ENCODE results near the gene NDUFV1.

GRCh38 chr11:67638535-67639437, 32.0 kb downstream of the NDUFV1 start:
- TF ChIP-seq CTCF (IDR thresholded peaks at IDR 0.05): no peak
- no peak for TF ChIP-seq EZH2 (IDR thresholded peaks at IDR 0.05; ENCODE audit: borderline replicate concordance, insufficient read depth, low read depth, low read length, poor library complexity, severe bottlenecking)
